NCI-H1105 treated with DMSO at 0.1 percent for 48 hours (cell line): ENCODE measurements around the gene C16orf96.

Experiments used
- DNase-seq: peaks from one replicate; lab custom pipeline; 2025; lab: John Stamatoyannopoulos, UW

Gene C16orf96

DNA sequence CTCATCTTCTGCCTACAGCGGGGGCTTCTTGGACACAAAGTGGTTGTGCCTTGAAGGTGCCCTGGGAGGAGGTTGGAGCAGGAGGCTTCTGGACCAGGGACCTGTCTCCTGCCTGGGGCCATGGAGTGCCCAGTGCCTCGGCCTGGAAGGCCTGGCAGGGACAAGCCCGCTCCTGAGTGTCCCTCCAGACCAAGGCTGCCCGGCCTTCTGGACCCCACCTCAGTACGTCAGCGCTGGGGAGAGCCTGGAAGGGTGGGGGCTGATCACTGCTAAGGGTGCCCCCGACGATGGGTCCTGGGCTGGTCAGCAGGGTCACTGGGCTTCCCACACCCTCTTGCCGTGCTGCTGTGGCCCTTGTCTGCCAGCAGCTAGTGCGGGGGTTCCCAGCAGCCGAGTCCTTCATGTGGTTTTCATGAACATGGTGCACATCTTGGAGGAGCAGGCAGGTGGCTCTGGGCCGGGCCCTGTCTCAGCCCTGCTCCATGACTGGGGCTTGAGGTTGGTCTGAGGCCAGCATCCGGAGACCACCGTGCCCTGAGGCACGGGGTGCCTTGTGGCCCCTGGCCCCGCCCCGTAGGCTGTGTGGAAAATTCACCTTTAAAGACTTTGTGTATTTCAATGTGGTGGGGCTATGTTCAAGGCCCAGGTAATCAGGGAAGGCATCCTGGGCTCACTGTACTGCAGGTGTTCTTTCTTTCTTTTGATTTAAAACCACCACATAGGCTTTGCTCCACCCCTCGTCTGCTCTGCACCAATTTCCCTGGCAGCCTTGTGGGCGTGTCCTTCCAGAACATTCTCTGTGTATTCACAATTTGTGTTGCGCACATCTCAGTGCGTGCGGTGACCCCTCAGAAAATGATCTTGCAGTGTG lies 90.9 kb downstream of the C16orf96 start:
- DNase-seq: no peak

DNA sequence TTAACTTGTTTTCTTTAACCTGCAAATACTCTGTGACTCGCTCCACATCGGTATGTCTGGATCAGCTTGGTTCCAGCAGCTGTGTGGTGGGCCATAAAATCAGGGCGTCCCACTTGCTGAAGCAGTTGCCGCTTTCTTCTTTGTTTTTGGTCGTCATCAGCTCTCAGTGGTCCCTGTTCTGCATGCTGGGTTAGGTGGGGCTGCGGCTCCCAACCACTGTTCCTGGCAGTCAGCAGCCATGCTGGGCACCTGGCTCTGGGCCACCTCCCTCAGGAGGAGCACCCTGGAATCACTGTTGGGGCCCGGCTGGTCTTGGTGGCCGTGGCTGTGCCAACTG lies 91.5 kb downstream of the C16orf96 start:
- no peak for DNase-seq

DNA sequence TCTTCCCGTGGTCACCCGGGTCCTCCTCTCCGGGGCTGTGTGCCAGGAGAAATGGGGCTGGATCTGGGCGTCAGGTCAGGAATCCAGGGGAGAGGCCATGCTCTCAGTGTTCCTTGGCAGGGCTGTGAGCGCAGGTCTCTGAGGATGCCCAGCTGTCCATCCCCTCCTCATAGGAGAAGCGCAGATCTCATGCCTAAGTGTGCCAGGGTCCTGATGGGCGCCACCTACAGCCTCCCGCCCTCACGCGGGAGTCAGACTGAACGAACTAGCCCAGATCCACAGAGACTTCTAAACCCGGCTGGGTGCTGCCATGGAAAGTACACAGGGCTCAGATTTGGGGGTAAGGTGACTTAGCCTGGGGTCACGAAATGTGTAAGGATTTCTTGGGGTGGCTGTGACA lies 92.8 kb downstream of the C16orf96 start:
- no peak for DNase-seq

DNA sequence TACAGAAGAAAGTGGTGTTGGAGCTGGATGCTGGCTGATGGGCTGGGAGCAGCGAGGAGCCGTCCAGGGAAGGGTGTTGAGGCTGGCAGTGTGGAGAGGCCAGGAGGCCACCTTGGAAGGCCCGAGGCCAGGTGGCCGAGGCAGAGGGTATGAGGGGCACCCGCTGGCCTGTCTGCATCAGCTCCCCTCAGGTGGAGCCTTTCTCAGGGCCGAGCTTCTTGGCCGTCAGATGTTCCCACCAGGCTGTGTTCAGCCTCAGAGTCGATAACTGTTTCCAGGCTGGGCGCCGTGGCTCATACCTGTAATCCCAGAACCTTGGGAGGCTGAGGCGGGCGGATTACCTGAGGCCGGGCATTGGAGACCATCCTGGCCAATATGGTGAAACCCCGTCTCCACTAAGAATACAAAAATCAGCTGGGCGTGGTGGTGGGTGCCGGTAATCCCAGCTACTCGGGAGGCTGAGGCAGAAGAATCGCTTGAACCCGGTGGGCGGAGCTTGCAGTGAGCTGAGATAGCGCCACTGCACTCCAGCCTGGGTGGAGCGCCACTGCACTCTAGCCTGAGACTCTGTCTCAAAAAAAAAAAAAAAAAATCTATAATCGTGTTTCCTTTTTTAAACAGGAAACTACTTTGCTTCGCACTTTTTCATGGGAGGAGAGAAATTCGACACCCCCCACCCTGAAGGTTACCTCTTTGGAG lies 93.8 kb downstream of the C16orf96 start:
- DNase-seq: no peak
